Measurements from ENCODE around the gene SLC39A13.
"Not testable (repeated sequence)": the region's sequence is repeated elsewhere in the genome, so short reads cannot be mapped to it uniquely, and the experiment has no call there.

SLC39A13 gene

DNA sequence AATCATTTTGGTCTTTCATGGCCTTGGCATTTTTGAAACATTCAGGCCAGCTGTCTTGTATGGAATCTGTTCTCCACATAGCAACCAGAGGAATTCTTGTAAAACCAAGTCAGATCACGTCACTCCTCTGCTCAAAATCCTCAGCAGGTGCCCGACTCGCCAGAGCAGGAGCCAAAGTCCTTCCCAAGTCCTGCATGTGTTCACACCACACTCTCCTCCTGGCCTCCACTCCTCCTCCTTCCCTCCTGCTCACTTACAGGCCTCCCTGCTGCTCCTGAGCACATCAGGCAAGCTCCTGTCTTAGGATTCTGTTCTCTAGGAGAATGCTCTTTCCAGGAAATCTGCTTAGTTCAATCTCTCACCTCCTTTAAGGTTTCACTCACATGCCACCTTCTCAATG lies 24.8 kb downstream of the SLC39A13 start:
- DNase-seq = no peak

- DNase-seq = no peak
Observed at GRCh38 chr11:47434011-47434786, 25.8 kb downstream of the SLC39A13 start.

DNA sequence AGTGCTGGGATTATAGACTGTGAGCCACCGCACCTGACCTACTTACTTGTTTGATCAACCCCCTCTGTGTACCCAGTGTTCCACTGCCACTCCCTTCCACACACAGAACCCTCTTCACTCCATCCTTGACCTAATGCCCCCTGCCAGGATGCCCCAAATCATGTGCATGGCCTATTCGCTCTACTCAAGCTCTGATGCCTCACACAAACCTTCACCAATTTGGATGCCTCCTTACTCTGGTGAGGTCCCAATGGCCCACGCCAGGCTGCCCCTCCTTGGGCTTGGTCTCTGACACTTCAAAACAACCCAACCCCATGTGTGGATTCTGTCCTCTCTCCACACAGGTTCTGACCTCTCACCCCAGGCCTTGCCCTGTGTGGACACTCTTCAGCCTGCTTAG lies 27.3 kb downstream of the SLC39A13 start:
- DNase-seq = no peak

- DNase-seq = no peak
Observed at GRCh38 chr11:47436726-47437125, 28.3 kb downstream of the SLC39A13 start.

GRCh38 chr11:47437218-47437745 lies 28.9 kb downstream of the SLC39A13 start:
- no peak for DNase-seq

GRCh38 chr11:47437746-47438418 lies 29.5 kb downstream of the SLC39A13 start:
- no peak for DNase-seq

DNA sequence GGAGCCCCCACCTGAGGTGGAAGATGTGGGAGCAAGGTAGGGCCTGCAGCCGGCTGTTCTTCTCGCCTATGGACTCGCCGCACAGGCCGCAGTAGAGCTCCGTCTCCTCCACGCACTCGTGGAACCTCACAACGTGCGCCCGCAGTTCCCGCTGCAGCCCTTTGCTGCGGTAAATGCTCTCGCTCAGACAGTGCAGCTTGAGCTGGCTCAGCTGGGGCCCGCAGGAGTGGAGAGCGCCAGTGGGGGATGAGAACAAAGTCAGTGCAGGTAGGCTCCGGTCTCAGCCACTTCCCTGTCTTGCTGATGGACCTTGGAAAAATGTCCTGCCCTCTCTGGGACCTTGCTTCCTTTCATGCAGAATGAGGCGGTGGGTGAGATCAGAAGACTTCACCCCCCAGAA lies 30.3 kb downstream of the SLC39A13 start:
- DNase-seq = no peak

DNA sequence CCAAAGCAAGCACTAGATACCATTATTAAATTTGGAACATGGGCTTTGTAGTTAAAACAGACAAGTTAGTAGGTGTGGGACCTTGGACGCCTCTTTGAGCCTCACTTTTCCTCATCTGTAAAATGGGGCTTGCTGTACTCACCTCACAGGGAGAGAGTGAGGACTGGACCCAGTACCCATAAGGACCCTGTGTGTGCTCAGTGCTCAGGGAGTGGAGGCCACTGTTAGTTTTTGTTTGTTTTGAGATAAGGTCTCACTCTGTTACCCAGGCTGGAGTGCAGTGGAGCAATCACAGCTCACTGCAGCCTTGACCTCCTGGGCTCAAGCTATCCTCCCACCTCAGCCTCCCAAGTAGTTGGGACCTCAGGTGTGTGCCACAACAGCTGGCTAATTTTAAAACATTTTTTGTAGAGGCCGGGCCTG lies 31.7 kb downstream of the SLC39A13 start:
- no peak for DNase-seq

DNA sequence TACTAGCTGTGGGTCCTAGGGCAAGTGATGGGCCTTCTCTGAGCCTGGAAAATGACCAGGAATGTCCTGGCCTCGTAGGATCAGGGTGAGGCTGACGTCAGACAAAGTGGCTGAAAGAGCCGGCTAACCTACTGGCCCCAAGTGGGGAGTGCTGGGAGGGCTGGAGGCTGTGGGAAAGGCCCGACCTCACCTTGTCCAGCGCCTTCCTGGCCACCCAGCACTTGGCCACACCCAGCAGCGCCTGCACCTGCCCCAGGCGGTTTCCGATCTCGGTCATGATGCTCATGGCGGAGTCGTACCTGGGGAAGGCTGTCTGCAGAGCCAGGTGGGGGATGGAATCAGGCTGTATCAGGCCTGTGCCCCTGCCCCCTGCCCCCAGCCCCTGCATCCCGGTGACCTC lies 33.0 kb downstream of the SLC39A13 start:
- no peak for DNase-seq

DNA sequence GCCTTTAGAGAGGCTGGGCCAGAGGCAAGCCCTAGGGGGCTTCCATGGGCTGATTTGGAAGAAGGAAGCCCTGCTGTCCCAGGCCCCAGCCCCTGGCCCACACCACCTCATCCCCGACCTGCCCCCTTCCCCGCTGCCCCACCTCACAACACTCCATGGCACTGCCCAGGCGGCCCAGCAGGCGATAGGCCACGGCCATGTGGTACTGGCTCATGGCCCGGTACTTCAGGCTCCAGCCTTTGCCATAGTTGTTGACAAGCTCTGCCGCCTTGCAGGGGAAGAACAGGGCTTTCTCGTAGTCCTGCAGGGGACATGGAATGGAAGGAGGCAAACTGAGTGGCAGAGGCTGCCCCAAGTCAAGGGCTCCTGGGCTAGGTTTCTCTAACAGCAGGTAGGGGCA lies 34.1 kb downstream of the SLC39A13 start:
- no peak for DNase-seq

DNA sequence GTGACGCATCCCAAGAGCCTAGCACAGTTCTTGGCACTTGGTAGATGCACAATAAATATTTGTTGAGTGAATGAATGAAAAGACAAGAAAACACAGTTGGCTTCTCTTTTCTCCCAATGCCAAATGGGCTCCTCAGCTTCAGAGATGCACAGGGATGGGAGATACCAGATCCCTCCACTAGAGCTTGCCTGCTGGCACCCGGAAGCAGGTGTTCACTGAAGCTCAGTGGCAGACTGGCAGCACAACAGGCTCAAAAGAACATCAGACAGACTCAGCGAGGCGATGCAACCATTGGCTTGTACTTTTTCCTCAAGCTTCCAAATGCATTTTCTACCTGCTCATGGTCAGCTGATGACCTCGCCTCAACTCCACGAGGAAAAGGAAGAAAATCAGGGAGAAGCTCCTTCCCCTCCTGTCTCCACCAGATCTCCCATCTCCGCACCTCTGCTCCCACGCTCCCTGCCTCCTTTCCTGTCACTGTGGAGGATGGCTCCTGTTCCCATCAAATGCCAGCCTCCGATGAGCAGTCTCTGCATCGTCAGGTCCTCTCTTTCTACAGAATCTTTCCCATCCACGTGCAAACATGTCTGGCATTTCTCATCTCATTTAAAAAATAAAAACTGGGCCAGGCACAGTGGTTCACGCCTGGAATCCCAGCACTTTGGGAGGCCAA lies 34.8 kb downstream of the SLC39A13 start:
- peak; percentile 60 for DNase-seq

GRCh38 chr11:47443817-47444216 lies 35.4 kb downstream of the SLC39A13 start:
- DNase-seq = no peak

DNA sequence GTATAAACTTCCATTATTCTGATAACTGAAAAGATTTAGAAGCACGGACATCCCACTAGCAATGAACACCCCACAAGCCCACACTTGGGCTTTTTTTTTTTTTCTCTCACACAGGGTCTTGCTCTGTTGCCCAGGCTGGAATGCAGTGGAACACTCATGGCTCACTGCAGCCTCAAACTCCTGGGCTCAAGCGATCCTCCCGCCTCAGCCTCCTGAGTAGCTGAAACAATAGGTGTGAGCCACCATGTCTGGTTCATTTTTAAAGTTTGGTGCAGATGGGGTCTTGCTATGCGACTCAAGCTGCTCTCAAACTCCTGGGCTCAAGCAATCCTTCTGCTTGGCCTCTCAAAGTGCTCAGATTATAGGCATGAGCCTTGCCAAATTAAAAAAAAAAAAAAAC lies 37.5 kb downstream of the SLC39A13 start:
- no peak for DNase-seq

- no peak for DNase-seq
Observed at GRCh38 chr11:47446833-47447232, 38.4 kb downstream of the SLC39A13 start.

- no peak for DNase-seq
Observed at GRCh38 chr11:47447906-47448305, 39.5 kb downstream of the SLC39A13 start.

DNA sequence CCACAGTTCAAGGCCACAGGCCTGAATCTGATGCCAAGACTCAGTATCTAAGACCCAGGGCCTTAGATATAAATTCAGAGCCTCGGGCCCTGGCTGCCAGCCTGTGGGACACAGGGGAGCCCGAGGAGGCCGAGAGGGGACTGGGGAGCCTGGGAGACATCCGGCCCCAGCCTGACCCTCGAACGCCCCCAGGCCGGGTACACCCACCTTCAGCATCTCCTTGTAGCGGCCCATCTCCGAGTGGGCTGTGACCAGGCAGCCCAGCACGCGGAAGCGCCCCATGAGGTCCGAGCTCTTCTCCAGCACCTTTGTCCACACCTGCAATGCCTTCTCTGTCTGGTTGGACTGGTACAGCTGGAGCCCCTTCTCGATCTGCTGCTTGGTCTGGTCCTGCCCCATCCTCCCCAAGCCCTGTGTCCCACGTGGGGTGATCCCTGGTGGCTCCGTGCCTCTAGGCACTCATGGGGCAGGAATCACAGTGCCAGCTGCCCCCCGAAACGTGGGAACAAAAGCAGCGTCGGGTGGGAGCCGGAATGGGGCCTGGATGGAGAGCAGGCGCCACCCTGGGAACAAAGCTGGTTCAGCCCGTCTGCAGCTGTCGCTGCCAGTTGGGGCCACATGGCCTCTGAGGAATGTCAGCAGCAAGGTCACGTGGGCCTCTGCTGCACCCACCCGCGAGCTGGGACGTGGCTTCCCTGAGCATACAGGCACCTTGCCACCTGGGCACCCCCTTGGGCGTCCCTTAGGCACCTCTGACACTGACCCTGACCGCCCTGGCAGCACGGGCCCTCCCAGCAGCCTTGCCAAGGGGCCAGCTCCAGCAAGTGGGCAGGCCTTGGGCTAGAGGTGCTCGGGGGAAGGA lies 40.4 kb downstream of the SLC39A13 start, which contains the start of gene RAPSN:
Gene RAPSN, minus strand, starts transcription at position 571 of the 862 bp plus-strand sequence. Its CDS starts 172 bp downstream, at position 399.
- DNase-seq = no peak

DNA sequence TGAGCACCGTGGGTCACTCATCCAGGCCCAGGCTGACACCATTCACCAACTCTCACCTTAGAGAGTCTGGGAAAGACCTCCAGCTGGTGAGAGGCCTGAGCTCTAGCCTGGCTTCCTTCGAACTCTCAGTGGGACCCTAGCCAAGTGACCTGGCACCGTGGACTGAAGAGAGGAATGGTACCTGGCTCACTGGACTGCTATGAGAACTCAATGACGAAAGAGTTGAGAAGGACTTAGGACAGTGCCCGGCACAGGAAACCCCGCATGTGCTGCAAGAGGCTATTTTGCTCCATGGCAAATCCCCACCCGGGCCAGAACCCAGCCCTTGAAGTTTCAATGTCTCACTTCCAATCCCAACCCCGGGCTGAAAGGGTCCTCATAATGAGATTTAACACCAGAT lies 41.2 kb downstream of the SLC39A13 start:
- no peak for DNase-seq

DNA sequence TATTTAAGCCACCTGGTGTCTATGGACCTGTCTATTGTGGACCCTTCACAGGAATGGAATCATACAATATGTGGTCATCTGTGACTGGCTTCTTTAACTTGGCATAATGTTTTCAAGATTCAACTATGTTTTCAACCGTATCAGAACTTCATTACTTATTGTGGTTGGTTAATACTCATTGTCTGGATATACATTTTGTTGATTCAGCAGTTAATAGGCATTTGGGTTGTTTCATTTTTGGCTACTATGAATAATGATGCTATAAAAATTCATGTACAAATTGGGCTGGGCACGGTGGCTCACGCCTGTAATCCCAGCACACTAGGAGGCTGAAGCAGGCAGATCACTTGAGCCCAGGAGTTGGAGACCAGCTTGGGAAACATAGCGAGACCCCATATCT lies 43.0 kb downstream of the SLC39A13 start:
- no peak for DNase-seq

DNA sequence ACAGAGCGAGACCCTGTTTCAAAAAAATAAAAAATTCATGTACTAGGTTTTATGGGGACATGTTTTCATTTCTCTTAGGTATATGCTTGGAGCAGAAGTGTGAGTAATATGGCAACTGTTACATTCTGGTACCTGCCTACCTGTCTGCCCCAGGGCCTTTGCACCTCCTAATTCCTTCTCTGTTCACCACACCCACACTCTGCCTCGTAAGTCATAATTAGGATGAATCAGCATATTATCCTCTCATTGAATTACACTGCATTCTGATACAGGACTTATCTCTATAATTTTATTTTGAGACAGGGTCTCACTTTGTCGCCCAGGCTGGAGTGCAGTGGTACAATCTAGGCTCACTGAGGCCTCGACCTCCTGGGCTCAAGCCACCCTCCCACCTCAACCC lies 43.6 kb downstream of the SLC39A13 start:
- no peak for DNase-seq

DNA sequence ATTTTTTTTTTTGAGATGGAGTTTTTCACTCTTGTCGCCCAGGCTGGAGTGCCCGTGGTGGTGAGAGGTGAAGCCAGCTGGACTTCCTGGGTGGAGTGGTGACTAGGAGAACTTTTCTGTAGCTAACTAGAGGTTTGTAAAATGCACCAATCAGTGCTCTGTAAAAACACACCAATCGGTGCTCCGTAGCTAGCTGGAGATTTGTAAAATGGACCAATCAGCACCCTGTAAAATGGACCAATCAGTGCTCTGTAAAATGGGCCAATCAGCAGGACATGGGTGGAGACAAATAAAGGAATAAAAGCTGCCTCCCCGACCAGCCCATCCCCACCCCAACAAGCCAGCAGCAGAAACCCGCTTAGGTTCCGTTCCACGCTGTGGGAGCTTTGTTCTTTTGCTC lies 45.0 kb downstream of the SLC39A13 start:
- DNase-seq = no peak

DNA sequence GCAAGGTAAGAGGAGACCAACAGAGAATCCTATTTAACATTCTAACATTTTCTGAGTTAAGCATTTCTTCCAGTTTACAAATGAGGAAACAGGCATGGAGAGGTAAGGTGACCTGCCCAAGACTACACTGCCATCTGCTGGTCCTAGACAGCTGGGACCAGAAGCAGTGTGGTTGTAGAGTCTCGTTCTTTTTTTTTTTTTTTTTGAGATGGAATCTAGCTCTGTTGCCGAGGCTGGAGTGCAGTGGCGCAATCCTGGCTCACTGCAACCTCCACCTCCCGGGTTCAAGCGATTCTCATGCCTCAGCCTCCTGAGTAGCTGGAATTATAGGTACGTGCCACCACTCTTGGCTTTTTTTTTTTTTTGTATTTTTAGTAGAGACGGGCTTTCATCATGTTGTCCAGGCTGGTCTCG lies 45.9 kb downstream of the SLC39A13 start:
- not testable (repeated sequence) for DNase-seq

GRCh38 chr11:47460571-47461235 lies 52.3 kb downstream of the SLC39A13 start:
- DNase-seq = no peak

All from 8988T (cell line).